HepG2 (cell line): ENCODE results near the gene SULT2A1. TPM values are rescaled to one million over a fixed set of nuclear protein-coding genes. Genes with fewer than 3 reads are reported as not detected.

Source experiments
- ATM ChIP-seq: fragments of 450-650 bp; IDR thresholded peaks from 2 replicates; pipeline ENCODE4 v1.7.1; 2017; ENCODE audit warnings: mild to moderate bottlenecking, borderline replicate concordance
- BORCS8-MEF2B ChIP-seq: sonication (generic); formaldehyde crosslinking; IDR thresholded peaks from 2 replicates; pipeline ENCODE4 v1.8.0; 2022; ENCODE audit warnings: mild to moderate bottlenecking, missing genetic modification reagents
- FOXC1 ChIP-seq: sonication (generic); formaldehyde crosslinking; IDR thresholded peaks from 2 replicates; pipeline ENCODE4 v1.8.0; 2022; ENCODE audit warnings: mild to moderate bottlenecking, missing genetic modification reagents, borderline replicate concordance
- FOXM1 ChIP-seq: sonication (generic); formaldehyde crosslinking; IDR thresholded peaks from 2 replicates; pipeline ENCODE4 v1.5.0; 2020; ENCODE audit warnings: missing genetic modification reagents
- GFI1 ChIP-seq: sonication (generic); formaldehyde crosslinking; IDR thresholded peaks from 2 replicates; pipeline ENCODE4 v1.5.0; 2020; ENCODE audit warnings: missing genetic modification reagents, mild to moderate bottlenecking, borderline replicate concordance
- GMEB1 ChIP-seq: sonication (generic); formaldehyde crosslinking; IDR thresholded peaks from 2 replicates; pipeline ENCODE4 v1.5.1; 2020; ENCODE audit warnings: missing genetic modification reagents, mild to moderate bottlenecking, borderline replicate concordance
- LBX2 ChIP-seq: sonication (generic); formaldehyde crosslinking; IDR thresholded peaks from 2 replicates; pipeline ENCODE4 v1.5.0; 2020; ENCODE audit warnings: missing genetic modification reagents, mild to moderate bottlenecking, borderline replicate concordance
- MTA1 ChIP-seq: sonication (generic); formaldehyde crosslinking; IDR thresholded peaks from 2 replicates; pipeline ENCODE4 v1.4.0; 2020; ENCODE audit warnings: missing genetic modification reagents, mild to moderate bottlenecking, borderline replicate concordance
- NCOR1 ChIP-seq: fragments of 200-600 bp; sonication (generic); IDR thresholded peaks from 2 replicates; pipeline ENCODE4 v1.7.0; 2017; ENCODE audit warnings: antibody characterized with exemption, low read length, borderline replicate concordance
- SMAD3 ChIP-seq: sonication (generic); formaldehyde crosslinking; IDR thresholded peaks from 2 replicates; pipeline ENCODE4 v1.4.0; 2020; ENCODE audit warnings: missing genetic modification reagents
- SOX13 ChIP-seq, 3 experiments: fragments of 450-650 bp in 1 of 3; sonication (generic) in 1 of 3; formaldehyde crosslinking in 1 of 3; IDR thresholded peaks in 2 of 3; conservative IDR thresholded peaks in 1 of 3; 2 replicates each; pipeline versions ENCODE4 v1.5.0 to v1.6.1; 2016 to 2020; ENCODE audit warnings: antibody characterized with exemption in 1 of 3, mild to moderate bottlenecking in 1 of 3, missing compliant biosample characterization in 1 of 3, missing genetic modification reagents in 1 of 3, moderate library complexity in 1 of 3
- TARDBP ChIP-seq: sonication (generic); formaldehyde crosslinking; IDR thresholded peaks from 2 replicates; pipeline ENCODE4 v1.8.0; 2022; ENCODE audit warnings: mild to moderate bottlenecking, missing genetic modification reagents
- ZNF275 ChIP-seq: sonication (generic); formaldehyde crosslinking; IDR thresholded peaks from 2 replicates; pipeline ENCODE4 v1.8.0; 2022; ENCODE audit warnings: missing genetic modification reagents, mild to moderate bottlenecking, inconsistent platforms, borderline replicate concordance
- ZNF318 ChIP-seq: sonication (generic); formaldehyde crosslinking; IDR thresholded peaks from 2 replicates; pipeline ENCODE4 v1.4.0; 2020; ENCODE audit warnings: mild to moderate bottlenecking, missing genetic modification reagents
- ZNF766 ChIP-seq: sonication (generic); formaldehyde crosslinking; IDR thresholded peaks from 2 replicates; pipeline ENCODE4 v1.5.0; 2020; ENCODE audit warnings: missing genetic modification reagents, borderline replicate concordance
- ZNF776 ChIP-seq: sonication (generic); formaldehyde crosslinking; IDR thresholded peaks from 2 replicates; pipeline ENCODE4 v1.4.0; 2020; ENCODE audit warnings: mild to moderate bottlenecking, missing genetic modification reagents
- ZSCAN21 ChIP-seq: sonication (generic); formaldehyde crosslinking; IDR thresholded peaks from 2 replicates; pipeline ENCODE4 v1.8.0; 2022; ENCODE audit warnings: mild to moderate bottlenecking, missing genetic modification reagents, moderate library complexity, borderline replicate concordance
- polyA plus RNA-seq, 8 experiments: library from polyadenylated mRNA; depleted of rRNA in 3 of 8; stranded (reverse) in 7 of 8; unstranded in 1 of 8; fragments of >200 nt; fragmentation: Illumina TruSeq in 4 of 8; extraction: Trizol in 4 of 8; gene quantifications; 2 replicates each; pipeline versions ENCODE4 v1.2.1 to v1.2.3, GENCODE V29; 2011 to 2016; ENCODE audit warnings: low read depth in 4 of 8, missing spikeins in 1 of 8, mixed read lengths in 1 of 8; ENCODE audit not compliant: insufficient read depth in 1 of 8
- total RNA-seq, 5 experiments: library from RNA; depleted of rRNA; stranded (reverse); fragments of >200 nt; fragmentation: Illumina TruSeq; extraction: Trizol; gene quantifications; 2 replicates each; pipeline ENCODE4 v1.2.3, GENCODE V29; 2016; ENCODE audit warnings: low read depth in 1 of 5

SULT2A1 gene
- total and polyA plus RNA-seq, 2 of the 13 experiments (the other 11 are each of a cell fraction or from before 2014, with no cell fraction given) = 137 to 193 TPM

GRCh38 chr19:47886010-47886559 lies at the start of gene SULT2A1 (continued):
- TF ChIP-seq ZNF318 (no peak), SOX13 (IDR thresholded peaks at IDR 0.05) (peak; percentile 19; the same call in 1 of the 2 replicates), SOX13 (CRISPR knock-in tag; conservative IDR thresholded peaks at IDR 0.05 in 1 of 2, IDR thresholded peaks at IDR 0.05 in 1 of 2) (peak in 1 of 2 experiments; percentile 84; a peak in 2 of 4 replicates), ZNF776 (CRISPR knock-in tag) (no peak), LBX2 (CRISPR knock-in tag) (no peak), ZNF275 (CRISPR knock-in tag) (no peak), NCOR1 (peak; percentile 59; the same call in 1 of the 2 replicates), BORCS8-MEF2B (0 out of 2 replicates have a peak, but pooled peaks have one; percentile 57), ATM (no peak), ZNF766 (CRISPR knock-in tag) (no peak), MTA1 (CRISPR knock-in tag) (no peak), GMEB1 (peak; percentile 47; the same call in 1 of the 2 replicates), TARDBP (CRISPR knock-in tag) (peak; percentile 81; the same call in 1 of the 2 replicates), ZSCAN21 (no peak), FOXC1 (0 out of 2 replicates have a peak, but pooled peaks have one; percentile 6), FOXM1 (no peak), GFI1 (CRISPR knock-in tag) (peak; percentile 83), SMAD3 (0 out of 2 replicates have a peak, but pooled peaks have one; percentile 36)
